ENCODE results near the gene ZNF488. TPM values are rescaled to one million over a fixed set of nuclear protein-coding genes. Genes with fewer than 3 reads are reported as not detected.

ZNF488 gene
- total RNA-seq, 4 donors from 2014 or later = 0.19 TPM; not detected in 3

DNA sequence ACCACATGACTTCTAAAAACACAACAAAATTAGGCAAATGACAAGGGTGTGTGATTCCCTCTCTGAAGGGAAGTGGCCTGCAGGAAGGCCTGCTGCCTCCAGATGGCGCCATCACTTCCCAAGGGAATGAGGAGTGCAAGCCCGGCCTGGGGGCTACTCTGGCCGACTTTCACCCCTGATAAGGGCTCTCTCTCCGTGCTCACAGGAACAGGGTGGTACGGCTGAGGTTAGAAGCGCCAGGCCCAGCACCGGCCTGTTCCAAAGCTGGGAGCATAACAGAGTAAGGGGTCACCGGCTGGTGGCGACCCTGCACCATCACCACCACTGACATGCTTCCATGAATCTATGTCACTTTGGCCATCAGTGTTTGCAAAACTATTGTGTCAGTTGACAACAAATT, 22.8 kb downstream of the ZNF488 start:
- TF ChIP-seq, protein P1, sequence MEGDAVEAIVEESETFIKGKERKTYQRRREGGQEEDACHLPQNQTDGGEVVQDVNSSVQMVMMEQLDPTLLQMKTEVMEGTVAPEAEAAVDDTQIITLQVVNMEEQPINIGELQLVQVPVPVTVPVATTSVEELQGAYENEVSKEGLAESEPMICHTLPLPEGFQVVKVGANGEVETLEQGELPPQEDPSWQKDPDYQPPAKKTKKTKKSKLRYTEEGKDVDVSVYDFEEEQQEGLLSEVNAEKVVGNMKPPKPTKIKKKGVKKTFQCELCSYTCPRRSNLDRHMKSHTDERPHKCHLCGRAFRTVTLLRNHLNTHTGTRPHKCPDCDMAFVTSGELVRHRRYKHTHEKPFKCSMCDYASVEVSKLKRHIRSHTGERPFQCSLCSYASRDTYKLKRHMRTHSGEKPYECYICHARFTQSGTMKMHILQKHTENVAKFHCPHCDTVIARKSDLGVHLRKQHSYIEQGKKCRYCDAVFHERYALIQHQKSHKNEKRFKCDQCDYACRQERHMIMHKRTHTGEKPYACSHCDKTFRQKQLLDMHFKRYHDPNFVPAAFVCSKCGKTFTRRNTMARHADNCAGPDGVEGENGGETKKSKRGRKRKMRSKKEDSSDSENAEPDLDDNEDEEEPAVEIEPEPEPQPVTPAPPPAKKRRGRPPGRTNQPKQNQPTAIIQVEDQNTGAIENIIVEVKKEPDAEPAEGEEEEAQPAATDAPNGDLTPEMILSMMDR (IDR thresholded peaks at IDR 0.05; ENCODE audit: low read depth) = no peak

DNA sequence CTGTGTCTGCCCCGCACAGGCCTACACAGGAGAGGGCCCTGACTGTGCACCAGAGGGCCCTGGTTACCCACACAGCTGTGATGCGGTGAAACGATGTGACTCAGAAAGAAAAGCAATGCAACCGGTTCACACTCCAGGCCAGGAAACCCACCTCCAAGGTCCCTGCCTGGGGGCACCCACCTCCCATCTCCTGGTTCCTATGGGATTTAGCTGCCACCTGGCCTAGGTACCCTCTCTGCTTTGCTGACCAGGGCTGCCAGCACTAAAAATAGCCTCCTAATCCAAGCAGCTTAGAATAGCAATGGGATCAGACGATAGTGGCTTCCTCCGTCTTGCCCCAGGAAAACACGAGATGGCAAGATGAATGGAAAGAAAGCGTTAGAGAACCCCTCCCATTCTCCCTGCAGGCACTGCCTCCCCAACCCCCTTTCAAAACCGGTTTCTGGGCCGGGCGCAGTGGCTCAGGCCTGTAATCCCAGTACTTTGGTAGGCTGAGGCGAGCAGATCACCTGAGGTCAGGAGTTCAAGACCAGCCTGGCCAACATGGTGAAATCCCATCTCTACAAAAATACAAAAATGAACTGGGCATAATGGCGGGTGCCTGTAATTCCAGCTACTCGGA, 23.6 kb downstream of the ZNF488 start:
- TF ChIP-seq, protein P1 (IDR thresholded peaks at IDR 0.05; ENCODE audit: low read depth) = no peak

DNA sequence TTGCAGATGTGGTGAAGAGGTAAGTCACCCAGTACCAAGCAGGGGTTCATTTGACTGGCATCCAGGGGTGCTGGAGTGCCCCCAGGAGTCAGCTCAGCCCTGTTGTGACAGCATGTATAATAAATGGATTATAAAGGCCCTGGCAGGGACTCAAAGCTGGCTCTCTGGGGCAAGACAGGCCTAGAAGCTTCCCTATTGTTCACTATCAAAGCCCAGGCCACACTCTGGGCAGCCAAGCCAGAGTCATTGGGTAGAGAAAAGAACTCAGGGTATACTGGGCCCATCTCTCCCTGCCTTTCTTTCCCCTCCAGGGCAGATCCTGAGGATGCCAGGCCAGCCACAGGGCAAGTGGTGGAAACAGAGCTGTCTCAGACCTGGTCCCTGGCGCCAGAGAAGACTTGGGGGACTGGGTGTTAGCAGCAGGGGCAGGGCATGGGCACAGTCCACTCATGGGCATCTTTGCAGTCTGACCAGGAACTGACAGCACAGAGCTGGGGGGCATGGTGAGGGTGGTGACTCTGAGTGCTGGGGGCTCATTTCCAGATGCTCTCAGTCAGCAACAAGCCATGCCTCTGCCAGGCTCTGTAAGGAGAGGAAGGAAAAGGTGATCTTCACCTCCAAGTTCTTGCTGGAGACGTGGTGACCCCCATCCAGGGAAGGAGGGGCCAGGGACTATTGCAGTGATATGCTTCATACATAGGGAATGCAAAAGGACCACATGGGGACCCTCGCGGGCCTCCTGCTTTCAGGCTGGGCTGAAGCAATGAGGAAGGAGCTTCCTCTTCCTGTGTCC, 24.3 kb downstream of the ZNF488 start:
- TF ChIP-seq, protein P1 (IDR thresholded peaks at IDR 0.05; ENCODE audit: low read depth) = no peak

DNA sequence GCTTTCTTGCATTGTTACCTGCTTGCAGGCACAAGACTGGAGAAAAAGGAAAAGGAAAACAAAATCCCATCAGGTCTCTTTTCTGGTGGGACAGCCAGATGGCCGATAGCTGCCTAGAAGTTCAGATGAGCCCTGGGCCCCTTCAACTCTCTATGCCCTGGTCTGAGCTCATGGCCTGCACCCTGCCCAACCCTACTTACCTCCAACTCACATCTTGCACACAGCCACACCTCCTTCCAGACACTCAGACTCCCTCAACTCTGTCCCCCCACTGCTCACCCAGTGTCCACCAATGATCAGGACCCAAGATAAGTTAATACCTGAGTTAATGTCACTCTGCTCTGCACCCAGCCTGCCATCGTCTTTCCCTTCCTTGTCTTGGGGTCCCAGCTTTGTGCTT, 25.0 kb downstream of the ZNF488 start:
- TF ChIP-seq, protein P1 (IDR thresholded peaks at IDR 0.05; ENCODE audit: low read depth) = no peak

DNA sequence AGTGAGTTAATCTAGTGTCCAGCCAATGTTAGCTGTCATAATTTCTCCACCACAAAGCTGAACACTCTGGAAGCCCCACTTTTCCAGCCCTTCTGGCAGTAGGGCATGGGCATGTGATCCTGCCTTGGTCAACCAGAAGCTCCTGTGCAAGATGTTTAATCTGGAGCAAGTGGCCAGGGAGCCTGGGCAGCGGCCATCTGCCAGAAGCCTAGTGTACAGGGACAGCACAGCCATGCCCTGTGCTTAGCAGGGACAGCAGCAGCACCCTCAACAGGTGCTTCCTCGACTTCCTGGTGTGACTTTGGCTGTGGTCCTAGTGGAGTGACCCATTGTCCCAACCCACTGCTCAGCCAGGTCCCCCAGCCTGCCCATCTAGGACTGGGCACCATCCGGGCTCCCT, 25.6 kb downstream of the ZNF488 start:
- TF ChIP-seq, protein P1 (IDR thresholded peaks at IDR 0.05; ENCODE audit: low read depth) = no peak

DNA sequence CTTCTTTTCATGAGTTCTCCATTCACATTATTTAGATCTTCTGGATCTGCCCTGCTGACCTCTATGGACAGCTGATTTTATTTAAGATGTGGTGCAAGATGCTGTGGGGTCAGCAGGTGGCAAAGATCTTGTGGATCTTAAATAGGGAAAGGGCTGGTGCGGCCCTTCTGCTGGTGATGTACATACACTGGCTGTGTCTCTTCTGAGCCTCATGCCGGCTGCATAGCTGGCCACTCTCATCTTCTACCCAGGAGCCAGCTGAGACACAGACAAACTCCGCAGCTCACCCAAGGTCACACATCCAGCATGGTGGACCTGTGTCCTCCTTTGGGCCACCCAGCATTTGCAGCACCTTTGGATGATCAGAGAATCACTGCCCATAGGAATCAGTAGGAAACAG, 26.2 kb downstream of the ZNF488 start:
- TF ChIP-seq, protein P1 (IDR thresholded peaks at IDR 0.05; ENCODE audit: low read depth) = no peak

DNA sequence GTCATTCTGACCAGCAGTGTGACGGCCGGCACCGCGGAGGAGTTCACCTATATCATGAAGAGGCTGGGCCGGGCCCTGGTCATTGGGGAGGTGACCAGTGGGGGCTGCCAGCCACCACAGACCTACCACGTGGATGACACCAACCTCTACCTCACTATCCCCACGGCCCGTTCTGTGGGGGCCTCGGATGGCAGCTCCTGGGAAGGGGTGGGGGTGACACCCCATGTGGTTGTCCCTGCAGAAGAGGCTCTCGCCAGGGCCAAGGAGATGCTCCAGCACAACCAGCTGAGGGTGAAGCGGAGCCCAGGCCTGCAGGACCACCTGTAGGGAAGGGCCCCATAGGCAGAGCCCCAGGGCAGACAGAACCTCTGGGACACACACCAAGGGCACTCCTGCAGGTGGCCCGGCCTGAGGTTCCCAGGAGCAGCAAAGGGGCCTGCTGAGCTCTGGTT, 26.9 kb downstream of the ZNF488 start:
- TF ChIP-seq, protein P1 (IDR thresholded peaks at IDR 0.05; ENCODE audit: low read depth) = no peak
